HepG2 (cell line): ENCODE results near the gene TMEM9. TPM values are rescaled to one million over a fixed set of nuclear protein-coding genes. Genes with fewer than 3 reads are reported as not detected.
A peak's percentile ranks its signal among the peaks of the same experiment; 100 is the strongest.

Experiments used
- DR1 ChIP-seq: sonication (generic); formaldehyde crosslinking; IDR thresholded peaks from 2 replicates; pipeline ENCODE4 v1.8.0; 2021; ENCODE audit warnings: mild to moderate bottlenecking, missing genetic modification reagents, inconsistent platforms
- GZF1 ChIP-seq: sonication (generic); formaldehyde crosslinking; IDR thresholded peaks from 2 replicates; pipeline ENCODE4 v1.5.1; 2020; ENCODE audit warnings: mild to moderate bottlenecking, missing genetic modification reagents
- HOXA3 ChIP-seq: sonication (generic); formaldehyde crosslinking; IDR thresholded peaks from 2 replicates; pipeline ENCODE4 v1.5.0; 2020; ENCODE audit warnings: missing genetic modification reagents
- IKZF4 ChIP-seq: sonication (generic); formaldehyde crosslinking; IDR thresholded peaks from 2 replicates; pipeline ENCODE4 v1.5.1; 2020; ENCODE audit warnings: borderline replicate concordance, mild to moderate bottlenecking, low read depth, missing genetic modification reagents; ENCODE audit errors: not compliant biosample characterization
- MIER2 ChIP-seq: IDR thresholded peaks from 2 replicates; pipeline ENCODE4 v1.6.1; 2016; ENCODE audit warnings: missing biosample characterization, missing genetic modification reagents
- MXD3 ChIP-seq: IDR thresholded peaks from 2 replicates; pipeline ENCODE4 v1.6.1; 2016; ENCODE audit warnings: mild to moderate bottlenecking, missing biosample characterization, missing genetic modification reagents
- NFKB2 ChIP-seq: sonication (generic); formaldehyde crosslinking; IDR thresholded peaks from 2 replicates; pipeline ENCODE4 v1.4.0; 2020; ENCODE audit warnings: missing genetic modification reagents, borderline replicate concordance
- TOPORS ChIP-seq: sonication (generic); formaldehyde crosslinking; IDR thresholded peaks from 2 replicates; pipeline ENCODE4 v1.8.0; 2023; ENCODE audit warnings: mild to moderate bottlenecking, missing genetic modification reagents
- ZNF235 ChIP-seq: sonication (generic); formaldehyde crosslinking; IDR thresholded peaks from 2 replicates; pipeline ENCODE4 v1.8.1; 2023; ENCODE audit warnings: mild to moderate bottlenecking, missing genetic modification reagents, borderline replicate concordance
- ZNF34 ChIP-seq: sonication (generic); formaldehyde crosslinking; IDR thresholded peaks from 2 replicates; pipeline ENCODE4 v1.4.0; 2020; ENCODE audit warnings: mild to moderate bottlenecking, missing genetic modification reagents, borderline replicate concordance
- ZNF354B ChIP-seq: sonication (generic); formaldehyde crosslinking; IDR thresholded peaks from 2 replicates; pipeline ENCODE4 v1.8.0; 2022; ENCODE audit warnings: mild to moderate bottlenecking, missing genetic modification reagents
- ZNF562 ChIP-seq: sonication (generic); formaldehyde crosslinking; IDR thresholded peaks from 2 replicates; pipeline ENCODE4 v1.8.0; 2022; ENCODE audit warnings: missing genetic modification reagents, borderline replicate concordance
- ZNF567 ChIP-seq: sonication (generic); formaldehyde crosslinking; IDR thresholded peaks from 2 replicates; pipeline ENCODE4 v1.8.1; 2023; ENCODE audit warnings: mild to moderate bottlenecking, missing genetic modification reagents, borderline replicate concordance
- ZNF589 ChIP-seq: sonication (generic); formaldehyde crosslinking; conservative IDR thresholded peaks from 2 replicates; pipeline ENCODE4 v1.8.0; 2022; ENCODE audit warnings: mild to moderate bottlenecking, moderate library complexity, missing genetic modification reagents
- ZNF672 ChIP-seq: sonication (generic); formaldehyde crosslinking; IDR thresholded peaks from 2 replicates; pipeline ENCODE4 v1.8.1; 2022; ENCODE audit warnings: missing genetic modification reagents
- ZNF740 ChIP-seq: sonication (generic); formaldehyde crosslinking; IDR thresholded peaks from 2 replicates; pipeline ENCODE4 v1.4.0; 2020; ENCODE audit warnings: missing genetic modification reagents
- ZNF775 ChIP-seq: sonication (generic); formaldehyde crosslinking; IDR thresholded peaks from 2 replicates; pipeline ENCODE4 v1.4.0; 2020; ENCODE audit warnings: missing genetic modification reagents, mild to moderate bottlenecking, moderate library complexity, borderline replicate concordance
- ZNF777 ChIP-seq: sonication (generic); formaldehyde crosslinking; IDR thresholded peaks from 2 replicates; pipeline ENCODE4 v1.4.0; 2020; ENCODE audit warnings: missing genetic modification reagents
- ZNF780A ChIP-seq: sonication (generic); formaldehyde crosslinking; IDR thresholded peaks from 2 replicates; pipeline ENCODE4 v1.8.0; 2022; ENCODE audit warnings: mild to moderate bottlenecking, missing genetic modification reagents, moderate library complexity
- ZNF891 ChIP-seq: sonication (generic); formaldehyde crosslinking; IDR thresholded peaks from 2 replicates; pipeline ENCODE4 v1.5.0; 2020; ENCODE audit warnings: mild to moderate bottlenecking, missing genetic modification reagents
- polyA plus RNA-seq, 8 experiments: library from polyadenylated mRNA; depleted of rRNA in 3 of 8; stranded (reverse) in 7 of 8; unstranded in 1 of 8; fragments of >200 nt; fragmentation: Illumina TruSeq in 4 of 8; extraction: Trizol in 4 of 8; gene quantifications; 2 replicates each; pipeline versions ENCODE4 v1.2.1 to v1.2.3, GENCODE V29; 2011 to 2016; ENCODE audit warnings: low read depth in 4 of 8, missing spikeins in 1 of 8, mixed read lengths in 1 of 8; ENCODE audit not compliant: insufficient read depth in 1 of 8
- total RNA-seq, 5 experiments: library from RNA; depleted of rRNA; stranded (reverse); fragments of >200 nt; fragmentation: Illumina TruSeq; extraction: Trizol; gene quantifications; 2 replicates each; pipeline ENCODE4 v1.2.3, GENCODE V29; 2016; ENCODE audit warnings: low read depth in 1 of 5
- TF ChIP-seq, protein P1 (sequence below): IDR thresholded peaks from 2 replicates; pipeline ENCODE4 v1.6.1; 2016; ENCODE audit warnings: missing compliant biosample characterization, missing genetic modification reagents, borderline replicate concordance
- TF ChIP-seq, protein P2 (sequence below): sonication (generic); formaldehyde crosslinking; IDR thresholded peaks from 2 replicates; pipeline ENCODE4 v1.4.0; 2020; ENCODE audit warnings: missing genetic modification reagents
- TF ChIP-seq, protein P3 (sequence below): sonication (generic); formaldehyde crosslinking; IDR thresholded peaks from 2 replicates; pipeline ENCODE4 v1.8.1; 2023; ENCODE audit warnings: missing genetic modification reagents, mild to moderate bottlenecking, borderline replicate concordance
- TF ChIP-seq, protein P4 (sequence below): IDR thresholded peaks from 2 replicates; pipeline ENCODE4 v1.6.1; 2016; ENCODE audit warnings: low read depth, control low read depth

The TMEM9 gene
- total and polyA plus RNA-seq, 2 of the 13 experiments (the other 11 are each of a cell fraction or from before 2014, with no cell fraction given), result 60.9 to 102 TPM

DNA sequence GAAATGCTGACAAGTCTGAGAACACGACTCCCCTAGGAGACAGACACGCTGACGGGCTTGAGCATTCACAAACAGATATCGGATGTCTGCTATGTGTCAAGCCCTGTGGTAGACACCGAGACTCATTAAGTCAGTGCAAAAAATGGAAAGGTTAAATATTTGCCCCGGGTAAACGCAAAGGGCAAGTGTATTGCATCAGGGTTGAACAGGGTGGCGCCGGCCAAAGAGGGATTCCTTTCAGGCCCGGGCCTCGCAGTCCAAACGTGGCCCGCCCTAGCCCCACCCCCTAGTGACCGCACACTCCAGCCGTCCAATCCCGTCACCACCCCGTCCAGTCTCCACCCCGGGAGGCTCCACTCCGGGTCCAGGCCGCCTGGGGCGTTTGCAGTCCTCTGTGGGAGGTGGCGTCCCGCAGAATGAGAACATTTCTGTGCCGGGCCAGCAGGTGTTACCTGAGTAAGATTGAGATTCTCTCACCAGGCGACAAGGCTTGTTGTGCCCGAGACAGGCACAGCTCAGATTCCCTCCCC lies 16.3 kb upstream of the TMEM9 start (continued):
- TF ChIP-seq, protein P1, sequence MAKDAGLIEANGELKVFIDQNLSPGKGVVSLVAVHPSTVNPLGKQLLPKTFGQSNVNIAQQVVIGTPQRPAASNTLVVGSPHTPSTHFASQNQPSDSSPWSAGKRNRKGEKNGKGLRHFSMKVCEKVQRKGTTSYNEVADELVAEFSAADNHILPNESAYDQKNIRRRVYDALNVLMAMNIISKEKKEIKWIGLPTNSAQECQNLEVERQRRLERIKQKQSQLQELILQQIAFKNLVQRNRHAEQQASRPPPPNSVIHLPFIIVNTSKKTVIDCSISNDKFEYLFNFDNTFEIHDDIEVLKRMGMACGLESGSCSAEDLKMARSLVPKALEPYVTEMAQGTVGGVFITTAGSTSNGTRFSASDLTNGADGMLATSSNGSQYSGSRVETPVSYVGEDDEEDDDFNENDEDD (CRISPR knock-in tag), result no peak; the same call in 1 of the 2 replicates
- TF ChIP-seq TOPORS (CRISPR knock-in tag) (no peak), ZNF780A (no peak), ZNF34 (CRISPR knock-in tag) (0 out of 2 replicates have a peak, but pooled peaks have one; percentile 26), ZNF740 (CRISPR knock-in tag) (no peak), IKZF4 (CRISPR knock-in tag) (no peak), ZNF589 (CRISPR knock-in tag) (no peak), ZNF235 (CRISPR knock-in tag) (no peak), ZNF562 (no peak), ZNF891 (no peak), GZF1 (CRISPR knock-in tag) (no peak), MXD3 (peak; percentile 64; the same call in 1 of the 2 replicates), DR1 (peak; percentile 58; the same call in 1 of the 2 replicates), ZNF567 (CRISPR knock-in tag) (peak; percentile 51; the same call in 1 of the 2 replicates), NFKB2 (0 out of 2 replicates have a peak, but pooled peaks have one; percentile 10), ZNF672 (CRISPR knock-in tag) (no peak), ZNF777 (CRISPR knock-in tag) (peak; percentile 78), HOXA3 (CRISPR knock-in tag) (peak; percentile 82), MIER2 (CRISPR knock-in tag) (peak; percentile 80; the same call in 1 of the 2 replicates), ZNF775 (CRISPR knock-in tag) (no peak), ZNF354B (no peak)
- TF ChIP-seq, protein P2, sequence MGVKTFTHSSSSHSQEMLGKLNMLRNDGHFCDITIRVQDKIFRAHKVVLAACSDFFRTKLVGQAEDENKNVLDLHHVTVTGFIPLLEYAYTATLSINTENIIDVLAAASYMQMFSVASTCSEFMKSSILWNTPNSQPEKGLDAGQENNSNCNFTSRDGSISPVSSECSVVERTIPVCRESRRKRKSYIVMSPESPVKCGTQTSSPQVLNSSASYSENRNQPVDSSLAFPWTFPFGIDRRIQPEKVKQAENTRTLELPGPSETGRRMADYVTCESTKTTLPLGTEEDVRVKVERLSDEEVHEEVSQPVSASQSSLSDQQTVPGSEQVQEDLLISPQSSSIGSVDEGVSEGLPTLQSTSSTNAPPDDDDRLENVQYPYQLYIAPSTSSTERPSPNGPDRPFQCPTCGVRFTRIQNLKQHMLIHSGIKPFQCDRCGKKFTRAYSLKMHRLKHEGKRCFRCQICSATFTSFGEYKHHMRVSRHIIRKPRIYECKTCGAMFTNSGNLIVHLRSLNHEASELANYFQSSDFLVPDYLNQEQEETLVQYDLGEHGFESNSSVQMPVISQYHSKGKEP (CRISPR knock-in tag), result no peak
- TF ChIP-seq, protein P3, sequence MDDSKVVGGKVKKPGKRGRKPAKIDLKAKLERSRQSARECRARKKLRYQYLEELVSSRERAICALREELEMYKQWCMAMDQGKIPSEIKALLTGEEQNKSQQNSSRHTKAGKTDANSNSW, result no peak
- TF ChIP-seq, protein P4, sequence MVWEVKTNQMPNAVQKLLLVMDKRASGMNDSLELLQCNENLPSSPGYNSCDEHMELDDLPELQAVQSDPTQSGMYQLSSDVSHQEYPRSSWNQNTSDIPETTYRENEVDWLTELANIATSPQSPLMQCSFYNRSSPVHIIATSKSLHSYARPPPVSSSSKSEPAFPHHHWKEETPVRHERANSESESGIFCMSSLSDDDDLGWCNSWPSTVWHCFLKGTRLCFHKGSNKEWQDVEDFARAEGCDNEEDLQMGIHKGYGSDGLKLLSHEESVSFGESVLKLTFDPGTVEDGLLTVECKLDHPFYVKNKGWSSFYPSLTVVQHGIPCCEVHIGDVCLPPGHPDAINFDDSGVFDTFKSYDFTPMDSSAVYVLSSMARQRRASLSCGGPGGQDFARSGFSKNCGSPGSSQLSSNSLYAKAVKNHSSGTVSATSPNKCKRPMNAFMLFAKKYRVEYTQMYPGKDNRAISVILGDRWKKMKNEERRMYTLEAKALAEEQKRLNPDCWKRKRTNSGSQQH (CRISPR knock-in tag), result peak; percentile 62; the same call in 1 of the 2 replicates
